Measurements from ENCODE around the gene SH3TC2.

The SH3TC2 gene

GRCh38 chr5:149024943-149025342, 37.9 kb downstream of the SH3TC2 start:
- Histone ChIP-seq H3K36me3 (ENCODE audit: control insufficient read depth in 2 of 2, insufficient read depth in 1 of 2, low read length in 2 of 2) (no peaks in the 10 kb centered on the region), H3K4me1 (ENCODE audit: control insufficient read depth, insufficient read depth, low read length) (peaks cover 4% of the 10 kb centered on the region; the same call in 1 of the 2 replicates), H3K27ac (ENCODE audit: extremely low read depth, low read depth, low read length) (no peak overlapping the region), H3K4me3 (ENCODE audit: low read depth, low read length) (no peak overlapping the region), H3K9me3 (ENCODE audit: control insufficient read depth, insufficient read depth, low read depth, low read length) (no peaks in the 10 kb centered on the region)
- TF ChIP-seq GLIS1 (tag by site-specific recombination; IDR thresholded peaks at IDR 0.05) (peak; percentile 40; the same call in 1 of the 2 replicates), ZNF561 (tag by site-specific recombination; IDR thresholded peaks at IDR 0.05; ENCODE audit: borderline replicate concordance) (no peak)
- TF ChIP-seq, protein P1, sequence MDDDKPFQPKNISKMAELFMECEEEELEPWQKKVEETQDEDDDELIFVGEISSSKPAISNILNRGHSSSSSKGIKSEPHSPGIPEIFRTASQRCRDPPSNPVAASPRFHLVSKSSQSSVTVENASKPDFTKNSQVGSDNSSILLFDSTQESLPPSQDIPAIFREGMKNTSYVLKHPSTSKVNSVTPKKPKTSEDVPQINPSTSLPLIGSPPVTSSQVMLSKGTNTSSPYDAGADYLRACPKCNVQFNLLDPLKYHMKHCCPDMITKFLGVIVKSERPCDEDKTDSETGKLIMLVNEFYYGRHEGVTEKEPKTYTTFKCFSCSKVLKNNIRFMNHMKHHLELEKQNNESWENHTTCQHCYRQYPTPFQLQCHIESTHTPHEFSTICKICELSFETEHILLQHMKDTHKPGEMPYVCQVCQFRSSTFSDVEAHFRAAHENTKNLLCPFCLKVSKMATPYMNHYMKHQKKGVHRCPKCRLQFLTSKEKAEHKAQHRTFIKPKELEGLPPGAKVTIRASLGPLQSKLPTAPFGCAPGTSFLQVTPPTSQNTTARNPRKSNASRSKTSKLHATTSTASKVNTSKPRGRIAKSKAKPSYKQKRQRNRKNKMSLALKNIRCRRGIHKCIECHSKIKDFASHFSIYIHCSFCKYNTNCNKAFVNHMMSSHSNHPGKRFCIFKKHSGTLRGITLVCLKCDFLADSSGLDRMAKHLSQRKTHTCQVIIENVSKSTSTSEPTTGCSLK (tag by site-specific recombination; IDR thresholded peaks at IDR 0.05) = no peak
- POLR2A ChIA-PET = no interaction called here
- CTCF ChIA-PET = interaction anchor here (0.7 to 2.0 kb wide), 6 partner anchors 10 to 283 kb away, joined by 3 to 9 read pairs (median 4); partner anchors contain the start of gene ADRB2

DNA sequence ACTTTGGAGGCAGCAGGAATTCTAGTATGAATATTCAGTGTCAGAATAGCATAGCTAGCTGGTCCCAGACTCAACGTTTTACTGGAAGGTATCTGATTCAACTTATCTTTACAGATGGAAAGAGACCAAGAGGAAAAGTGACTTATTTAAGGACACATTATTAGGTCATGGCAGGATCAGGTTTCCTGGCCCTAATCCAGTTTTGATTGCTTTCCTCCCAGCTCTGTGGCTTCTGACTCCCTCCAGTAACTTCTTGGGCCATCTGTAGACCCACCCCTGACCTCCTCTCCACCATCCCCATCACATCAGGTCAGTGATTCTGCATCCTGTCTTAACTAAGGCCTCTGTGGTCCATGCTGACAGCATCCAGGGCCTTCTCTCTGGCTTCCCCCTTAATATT, 38.4 kb downstream of the SH3TC2 start:
- H3K4me3 ChIP-seq (ENCODE audit: low read depth, low read length) = no peak overlapping the region
- no peaks in the 10 kb centered on the region for H3K9me3 ChIP-seq (ENCODE audit: control insufficient read depth, insufficient read depth, low read depth, low read length)
- ChIA-PET POLR2A (interaction anchor here (1.1 kb wide), 1 partner anchor 198 kb away, joined by 3 read pairs; the partner anchor contains the start of gene ADRB2), CTCF (interaction anchor here (0.5 to 2.0 kb wide), 12 partner anchors 11 to 294 kb away, joined by 3 to 9 read pairs (median 4); partner anchors contain the start of gene ADRB2)
- H3K4me1 ChIP-seq (ENCODE audit: control insufficient read depth, insufficient read depth, low read length) = peaks cover 4% of the 10 kb centered on the region; the same call in 1 of the 2 replicates
- no peaks in the 10 kb centered on the region for H3K36me3 ChIP-seq (ENCODE audit: control insufficient read depth in 2 of 2, insufficient read depth in 1 of 2, low read length in 2 of 2)
- no peak overlapping the region for H3K27ac ChIP-seq (ENCODE audit: extremely low read depth, low read depth, low read length)
- no peak for TF ChIP-seq ZNF274 (IDR thresholded peaks at IDR 0.05; ENCODE audit: low read length)
- TF ChIP-seq ZNF274 (tag by site-specific recombination; IDR thresholded peaks at IDR 0.05; ENCODE audit: borderline replicate concordance) = no peak
- TF ChIP-seq ZNF121 (tag by site-specific recombination; IDR thresholded peaks at IDR 0.05) = no peak
- no peak for TF ChIP-seq HIC1 (tag by site-specific recombination; IDR thresholded peaks at IDR 0.05)
- no peak for TF ChIP-seq ZNF621 (tag by site-specific recombination; IDR thresholded peaks at IDR 0.05)
- TF ChIP-seq ZNF544 (tag by site-specific recombination; IDR thresholded peaks at IDR 0.05) = no peak
- no peak for TF ChIP-seq ZNF423 (tag by site-specific recombination; IDR thresholded peaks at IDR 0.05)
- no peak for TF ChIP-seq ZNF175 (tag by site-specific recombination; IDR thresholded peaks at IDR 0.05)
- TF ChIP-seq ZNF394 (tag by site-specific recombination; IDR thresholded peaks at IDR 0.05; ENCODE audit: borderline replicate concordance) = no peak
- no peak for TF ChIP-seq HOXC10 (CRISPR knock-in tag; IDR thresholded peaks at IDR 0.05)
- no peak for TF ChIP-seq ZNF335 (tag by site-specific recombination; conservative IDR thresholded peaks at IDR 0.05)
- TF ChIP-seq PRDM2 (tag by site-specific recombination; IDR thresholded peaks at IDR 0.05; ENCODE audit: borderline replicate concordance) = no peak
- no peak for TF ChIP-seq ZNF169 (tag by site-specific recombination; IDR thresholded peaks at IDR 0.05)
- no peak for TF ChIP-seq ZSCAN16 (tag by site-specific recombination; IDR thresholded peaks at IDR 0.05)
- no peak for TF ChIP-seq ZNF677 (tag by site-specific recombination; IDR thresholded peaks at IDR 0.05)
- TF ChIP-seq, protein P2, sequence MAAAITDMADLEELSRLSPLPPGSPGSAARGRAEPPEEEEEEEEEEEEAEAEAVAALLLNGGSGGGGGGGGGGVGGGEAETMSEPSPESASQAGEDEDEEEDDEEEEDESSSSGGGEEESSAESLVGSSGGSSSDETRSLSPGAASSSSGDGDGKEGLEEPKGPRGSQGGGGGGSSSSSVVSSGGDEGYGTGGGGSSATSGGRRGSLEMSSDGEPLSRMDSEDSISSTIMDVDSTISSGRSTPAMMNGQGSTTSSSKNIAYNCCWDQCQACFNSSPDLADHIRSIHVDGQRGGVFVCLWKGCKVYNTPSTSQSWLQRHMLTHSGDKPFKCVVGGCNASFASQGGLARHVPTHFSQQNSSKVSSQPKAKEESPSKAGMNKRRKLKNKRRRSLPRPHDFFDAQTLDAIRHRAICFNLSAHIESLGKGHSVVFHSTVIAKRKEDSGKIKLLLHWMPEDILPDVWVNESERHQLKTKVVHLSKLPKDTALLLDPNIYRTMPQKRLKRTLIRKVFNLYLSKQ (tag by site-specific recombination; IDR thresholded peaks at IDR 0.05; ENCODE audit: borderline replicate concordance) = no peak
- TF ChIP-seq ZNF776 (tag by site-specific recombination; IDR thresholded peaks at IDR 0.05; ENCODE audit: borderline replicate concordance) = no peak
- TF ChIP-seq, protein P3, sequence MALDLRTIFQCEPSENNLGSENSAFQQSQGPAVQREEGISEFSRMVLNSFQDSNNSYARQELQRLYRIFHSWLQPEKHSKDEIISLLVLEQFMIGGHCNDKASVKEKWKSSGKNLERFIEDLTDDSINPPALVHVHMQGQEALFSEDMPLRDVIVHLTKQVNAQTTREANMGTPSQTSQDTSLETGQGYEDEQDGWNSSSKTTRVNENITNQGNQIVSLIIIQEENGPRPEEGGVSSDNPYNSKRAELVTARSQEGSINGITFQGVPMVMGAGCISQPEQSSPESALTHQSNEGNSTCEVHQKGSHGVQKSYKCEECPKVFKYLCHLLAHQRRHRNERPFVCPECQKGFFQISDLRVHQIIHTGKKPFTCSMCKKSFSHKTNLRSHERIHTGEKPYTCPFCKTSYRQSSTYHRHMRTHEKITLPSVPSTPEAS (tag by site-specific recombination; IDR thresholded peaks at IDR 0.05) = no peak
- no peak for TF ChIP-seq RBAK (tag by site-specific recombination; IDR thresholded peaks at IDR 0.05)

All from HEK293 (cell line).